ENCODE data around the gene TKT.

DNA sequence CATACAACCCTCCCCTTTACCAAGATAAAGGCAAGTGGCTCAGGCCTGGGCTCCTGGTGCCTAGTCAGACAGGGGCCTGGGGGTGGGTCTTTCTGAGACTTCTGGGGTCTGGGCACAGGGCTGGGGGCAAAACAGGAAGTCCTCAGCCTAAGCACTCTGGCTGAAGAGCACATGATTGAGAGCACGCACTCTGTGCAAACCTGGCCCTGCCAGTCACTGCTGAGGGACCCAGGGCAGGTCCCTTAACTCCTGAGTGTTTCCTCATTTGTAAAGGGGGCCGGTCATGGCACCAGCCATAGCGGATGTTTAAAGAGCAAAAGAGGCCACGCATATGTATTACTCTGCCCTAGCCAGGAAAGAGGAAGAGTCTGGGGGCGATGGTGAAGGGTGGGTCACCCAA, 16.0 kb downstream of the TKT start:
- TF ChIP-seq, protein P1, sequence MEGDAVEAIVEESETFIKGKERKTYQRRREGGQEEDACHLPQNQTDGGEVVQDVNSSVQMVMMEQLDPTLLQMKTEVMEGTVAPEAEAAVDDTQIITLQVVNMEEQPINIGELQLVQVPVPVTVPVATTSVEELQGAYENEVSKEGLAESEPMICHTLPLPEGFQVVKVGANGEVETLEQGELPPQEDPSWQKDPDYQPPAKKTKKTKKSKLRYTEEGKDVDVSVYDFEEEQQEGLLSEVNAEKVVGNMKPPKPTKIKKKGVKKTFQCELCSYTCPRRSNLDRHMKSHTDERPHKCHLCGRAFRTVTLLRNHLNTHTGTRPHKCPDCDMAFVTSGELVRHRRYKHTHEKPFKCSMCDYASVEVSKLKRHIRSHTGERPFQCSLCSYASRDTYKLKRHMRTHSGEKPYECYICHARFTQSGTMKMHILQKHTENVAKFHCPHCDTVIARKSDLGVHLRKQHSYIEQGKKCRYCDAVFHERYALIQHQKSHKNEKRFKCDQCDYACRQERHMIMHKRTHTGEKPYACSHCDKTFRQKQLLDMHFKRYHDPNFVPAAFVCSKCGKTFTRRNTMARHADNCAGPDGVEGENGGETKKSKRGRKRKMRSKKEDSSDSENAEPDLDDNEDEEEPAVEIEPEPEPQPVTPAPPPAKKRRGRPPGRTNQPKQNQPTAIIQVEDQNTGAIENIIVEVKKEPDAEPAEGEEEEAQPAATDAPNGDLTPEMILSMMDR (IDR thresholded peaks at IDR 0.05 in 4 of 5, conservative IDR thresholded peaks at IDR 0.05 in 1 of 5): no peak
- no peak for TF ChIP-seq POLR2A (IDR thresholded peaks at IDR 0.05)
